GM18867 (cell line): Measurements from ENCODE around the gene THSD4.
"Not testable (repeated sequence)": the region's sequence is repeated elsewhere in the genome, so short reads cannot be mapped to it uniquely, and the experiment has no call there.

Experiments used
- ATAC-seq: cut with Tn5 transposase; IDR thresholded peaks from one replicate; pipeline ENCODE4 v1.9.1; 2021; ENCODE audit warnings: mild to moderate bottlenecking, moderate library complexity; ENCODE audit not compliant: unreplicated experiment

The THSD4 gene

DNA sequence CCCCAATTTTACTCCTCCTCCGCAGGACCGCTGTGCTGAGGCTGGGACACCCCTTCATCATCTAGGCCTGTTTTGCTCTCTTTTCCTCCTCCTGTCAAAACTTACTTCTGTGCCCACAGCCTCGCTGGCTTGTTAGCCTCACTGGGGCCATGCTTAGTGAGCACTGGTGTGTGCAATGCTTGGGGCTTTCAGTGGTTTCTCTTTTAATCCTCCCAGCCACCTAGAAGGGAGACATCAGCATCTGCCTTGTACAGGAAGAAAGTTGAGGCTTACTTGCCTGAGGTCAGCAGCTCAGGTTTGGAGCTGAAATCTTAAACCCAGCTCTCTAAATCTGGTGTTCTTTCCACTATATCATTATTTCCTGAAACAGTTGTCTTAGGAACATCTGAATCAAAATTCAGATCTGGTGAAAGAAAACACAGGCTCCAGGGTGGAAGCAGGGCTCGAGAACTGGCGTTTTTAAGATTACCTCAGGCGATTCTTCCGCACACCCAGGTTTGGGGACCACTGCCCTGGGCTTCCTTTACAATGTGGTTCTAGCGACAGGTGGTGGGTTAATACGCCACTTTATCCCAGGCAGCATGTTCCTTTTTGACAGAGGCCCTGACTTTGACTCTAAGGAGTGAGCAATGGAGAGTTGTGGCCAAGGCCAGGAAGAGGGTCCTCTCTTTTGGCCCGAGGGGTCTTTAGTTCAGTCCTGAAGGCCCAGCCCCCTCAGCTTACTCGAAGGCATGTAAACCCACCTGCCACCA is 3.8 kb downstream of the THSD4 start:
- no peak for ATAC-seq

DNA sequence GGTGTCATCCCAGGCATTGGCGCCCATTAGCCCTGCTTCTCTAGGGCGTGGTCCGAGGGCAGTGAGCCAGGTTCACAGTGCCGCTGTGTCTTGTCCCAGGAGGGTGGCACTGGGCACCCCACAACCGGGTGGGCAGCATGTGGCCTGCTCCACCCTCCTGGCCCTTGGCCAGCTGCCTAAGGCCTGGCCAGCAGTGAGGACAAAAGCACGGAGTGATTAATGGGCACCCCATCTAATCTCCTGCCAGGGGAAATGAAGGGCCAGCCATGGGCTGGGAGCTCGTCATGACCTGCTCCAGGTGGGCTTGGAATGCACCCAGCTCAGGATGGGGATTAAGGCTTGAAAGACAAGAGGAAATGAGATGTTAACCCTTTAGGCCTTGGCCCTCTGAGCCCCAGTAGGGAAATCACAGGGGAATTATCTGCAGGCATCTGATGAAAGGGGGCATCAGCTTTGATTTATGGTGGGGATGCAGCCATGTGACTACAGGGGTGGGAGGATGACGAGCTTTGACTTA is 5.2 kb downstream of the THSD4 start:
- no peak for ATAC-seq

DNA sequence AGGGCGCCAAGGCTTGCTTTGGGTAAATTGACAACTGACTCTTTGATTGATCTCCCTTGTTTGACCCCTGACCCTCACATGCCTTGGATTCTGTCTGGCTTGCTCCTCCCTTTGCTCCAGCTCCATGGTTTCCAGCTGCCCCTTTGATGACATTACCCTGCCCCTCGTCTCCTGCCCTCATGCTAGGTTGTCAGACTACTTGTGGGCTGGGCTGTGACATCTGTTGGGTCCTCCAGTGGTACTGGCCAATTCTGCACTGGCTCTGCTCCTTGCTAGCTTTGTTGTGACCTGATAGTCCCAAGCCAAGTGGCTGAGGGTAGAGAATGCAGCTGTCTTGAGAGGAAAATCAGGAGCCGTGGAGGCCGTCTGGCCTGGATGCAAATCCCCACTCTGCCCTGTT is 6.2 kb downstream of the THSD4 start:
- ATAC-seq, result no peak

DNA sequence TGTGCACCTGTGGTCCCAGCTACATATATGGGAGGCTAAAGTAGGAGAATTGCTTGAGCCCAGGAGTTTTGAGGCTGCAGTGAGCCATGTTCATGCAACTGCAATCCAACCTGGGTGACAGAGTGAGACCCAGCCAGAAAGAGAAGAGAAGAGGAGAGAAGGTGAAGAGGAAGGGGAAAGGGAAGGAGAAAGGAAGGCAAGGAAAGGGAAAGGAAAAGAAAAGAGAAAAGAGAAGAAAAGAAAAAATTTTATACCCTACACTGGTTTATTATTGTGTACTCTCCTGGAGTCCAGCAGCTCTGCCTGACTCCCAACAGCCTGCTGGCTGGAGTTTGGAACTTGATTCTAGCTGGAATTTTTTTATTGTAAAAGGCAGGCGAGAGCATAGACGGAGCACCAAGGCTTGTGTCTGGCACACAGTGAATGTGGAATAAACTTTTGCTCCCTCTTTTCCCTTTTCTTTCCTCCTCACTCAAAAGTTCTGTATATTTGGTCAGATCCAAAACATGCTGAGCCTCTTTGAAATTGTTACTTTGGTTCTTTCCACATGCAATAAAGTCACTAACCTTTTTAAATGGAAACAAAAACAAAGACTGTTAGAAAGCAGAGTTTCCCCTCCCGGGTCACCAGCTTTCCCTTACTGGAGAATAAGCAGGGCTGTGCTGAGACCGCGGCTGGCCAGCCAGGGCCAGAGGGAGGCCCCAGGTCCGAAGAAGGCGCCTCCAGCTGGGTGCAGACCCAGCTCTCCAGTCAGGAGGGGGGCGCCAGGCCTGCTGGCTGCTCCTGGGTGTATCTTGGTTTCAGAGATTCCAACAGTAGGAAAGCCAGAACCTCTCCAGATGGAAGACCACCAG is 9.9 kb downstream of the THSD4 start:
- no peak for ATAC-seq

DNA sequence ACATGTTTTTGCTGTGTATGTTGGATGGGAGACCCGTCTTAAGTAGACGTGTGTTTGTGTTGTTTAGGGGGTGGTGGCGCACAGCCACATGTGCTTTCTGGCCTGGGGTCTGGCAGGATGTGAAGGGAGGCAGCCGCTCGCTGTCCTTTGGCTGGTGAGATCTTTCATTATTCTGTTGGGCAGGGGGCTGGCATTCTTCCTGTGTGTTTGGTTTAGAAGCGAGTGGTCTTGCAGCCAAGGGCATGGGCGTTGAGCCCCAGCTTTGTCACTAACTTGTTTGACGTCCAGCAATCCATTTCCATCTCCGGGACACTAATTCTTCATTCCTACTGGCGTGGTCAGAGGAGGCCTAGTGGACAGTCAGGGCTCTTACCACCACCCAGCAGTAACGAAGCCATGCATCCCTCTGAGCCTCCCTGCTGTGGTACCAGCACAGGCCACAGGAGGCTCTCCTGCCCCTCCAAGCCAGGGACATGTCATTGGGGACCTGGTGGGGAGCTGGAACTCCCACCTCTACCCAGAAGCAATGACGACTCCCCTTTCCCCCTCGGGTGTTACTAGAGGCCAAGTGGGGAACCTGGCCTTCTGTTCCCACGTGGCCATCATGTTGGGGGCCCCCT is 10.7 kb downstream of the THSD4 start:
- no peak for ATAC-seq

DNA sequence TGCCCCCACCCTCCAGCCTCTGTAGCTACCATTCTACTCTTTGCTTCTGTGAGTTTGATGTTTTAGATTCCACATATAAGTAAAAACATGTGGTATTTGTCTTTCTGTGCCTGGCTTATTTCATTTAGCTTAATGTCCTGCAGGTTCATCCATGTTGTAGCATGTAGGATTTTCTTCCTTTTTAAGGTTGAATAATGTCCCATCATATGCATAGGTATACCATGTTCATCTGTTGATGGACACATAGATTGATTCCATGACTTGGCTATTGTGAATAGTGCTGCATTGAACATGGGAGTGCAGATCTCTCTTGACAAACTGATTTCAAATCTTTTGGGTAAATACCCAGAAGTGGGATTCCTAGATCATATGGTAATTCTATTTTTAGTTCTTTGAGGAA is 11.8 kb downstream of the THSD4 start:
- ATAC-seq, result no peak

DNA sequence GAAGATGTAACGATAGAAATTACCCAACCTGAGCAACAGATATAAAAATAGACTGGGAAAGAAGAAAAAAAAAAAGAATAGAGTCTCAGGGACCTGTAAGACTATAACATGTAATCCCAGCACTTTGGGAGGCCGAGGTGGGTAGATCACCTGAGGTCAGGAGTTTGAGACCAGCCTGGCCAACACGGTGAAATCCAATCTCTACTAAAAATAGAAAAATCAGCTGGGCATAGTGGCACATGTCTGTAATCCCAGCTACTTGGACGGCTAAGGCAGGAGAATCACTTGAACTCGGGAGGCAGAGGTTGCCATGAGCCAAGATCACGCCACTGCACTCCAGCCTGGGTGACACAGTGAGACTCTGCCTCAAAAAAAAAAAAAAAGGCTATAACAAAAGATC is 12.9 kb downstream of the THSD4 start:
- not testable (repeated sequence) for ATAC-seq

DNA sequence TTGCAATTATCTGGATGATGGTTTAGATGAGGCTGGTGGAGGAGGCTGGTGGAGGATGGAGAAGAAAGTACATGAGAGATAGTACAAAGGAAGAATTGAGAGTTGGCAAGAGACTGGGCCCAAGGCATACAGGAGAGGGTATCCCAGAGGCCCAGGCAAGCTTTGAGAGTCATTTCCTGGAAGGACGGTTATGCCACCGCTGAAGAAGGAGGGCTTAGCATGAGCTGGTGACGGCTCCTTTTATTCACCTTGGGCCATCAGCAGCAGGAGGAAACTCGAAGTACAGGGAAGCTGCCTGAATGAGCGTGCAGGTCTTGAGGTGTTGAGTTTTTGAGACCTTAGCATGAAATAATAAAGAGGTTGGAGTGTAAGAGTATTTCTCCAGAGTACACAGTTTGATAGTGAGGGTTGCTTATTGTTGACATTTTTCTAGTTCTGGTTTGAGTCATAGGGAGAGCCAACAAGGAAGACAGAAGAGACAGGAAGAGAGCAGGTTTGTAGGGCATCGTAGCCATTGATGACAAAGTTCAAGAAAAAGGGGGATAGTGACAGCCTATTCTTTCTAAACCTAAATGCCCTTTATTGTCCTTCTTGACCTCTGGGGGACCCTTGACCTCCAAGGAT is 13.8 kb downstream of the THSD4 start:
- ATAC-seq, result no peak

DNA sequence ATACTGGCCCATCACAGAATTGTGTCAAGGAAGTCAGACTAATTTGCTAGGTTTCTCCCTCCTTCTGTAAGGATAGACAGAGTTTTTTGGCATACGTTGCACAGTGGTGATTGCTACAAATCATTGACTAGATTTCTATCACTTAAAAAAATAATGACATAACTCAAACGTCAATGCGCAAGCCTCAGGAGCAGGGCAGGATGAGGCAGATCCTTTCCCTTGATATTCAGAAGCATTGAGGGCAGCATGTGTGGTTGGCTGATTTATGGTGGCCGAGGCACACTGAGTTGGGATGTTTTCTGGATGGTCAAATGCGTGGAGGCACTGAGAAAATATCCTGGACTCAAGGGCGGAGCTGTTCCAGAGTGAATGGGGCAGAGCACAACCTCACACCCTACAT is 14.4 kb downstream of the THSD4 start:
- no peak for ATAC-seq

DNA sequence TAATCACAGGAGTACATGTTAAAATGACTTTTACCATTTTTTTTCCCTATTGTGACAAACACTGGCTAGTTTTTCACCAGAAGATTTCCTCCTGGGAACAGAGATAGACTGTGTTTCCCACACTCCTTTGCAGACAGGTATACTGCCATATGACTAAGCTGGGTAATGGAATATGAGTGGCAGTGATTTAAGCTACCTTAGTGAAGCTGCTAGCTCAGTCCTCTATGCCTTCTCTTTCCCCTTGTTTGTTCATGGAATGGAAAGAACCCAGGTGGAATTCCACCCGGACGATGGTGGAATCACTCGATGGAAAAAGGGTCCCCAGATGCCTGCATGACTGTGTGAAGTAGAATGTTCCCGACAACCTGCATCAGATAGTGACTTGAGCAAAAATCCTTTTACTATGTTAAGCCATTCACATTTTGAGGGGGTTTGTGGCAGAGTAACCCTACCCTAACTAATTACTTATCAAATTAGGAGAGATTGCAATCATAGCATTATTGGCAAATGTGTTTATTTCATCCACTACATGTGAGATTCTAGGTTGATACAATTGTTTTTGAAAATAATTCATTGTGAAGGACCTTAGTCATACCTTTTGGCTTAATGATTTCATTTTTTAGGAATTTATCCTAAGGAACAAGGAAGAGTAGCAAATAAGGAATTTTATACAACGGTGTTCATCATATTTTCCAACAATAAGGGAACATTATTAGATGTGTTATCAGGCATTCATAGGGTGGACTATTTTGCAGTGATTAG is 16.5 kb downstream of the THSD4 start:
- ATAC-seq, result no peak

DNA sequence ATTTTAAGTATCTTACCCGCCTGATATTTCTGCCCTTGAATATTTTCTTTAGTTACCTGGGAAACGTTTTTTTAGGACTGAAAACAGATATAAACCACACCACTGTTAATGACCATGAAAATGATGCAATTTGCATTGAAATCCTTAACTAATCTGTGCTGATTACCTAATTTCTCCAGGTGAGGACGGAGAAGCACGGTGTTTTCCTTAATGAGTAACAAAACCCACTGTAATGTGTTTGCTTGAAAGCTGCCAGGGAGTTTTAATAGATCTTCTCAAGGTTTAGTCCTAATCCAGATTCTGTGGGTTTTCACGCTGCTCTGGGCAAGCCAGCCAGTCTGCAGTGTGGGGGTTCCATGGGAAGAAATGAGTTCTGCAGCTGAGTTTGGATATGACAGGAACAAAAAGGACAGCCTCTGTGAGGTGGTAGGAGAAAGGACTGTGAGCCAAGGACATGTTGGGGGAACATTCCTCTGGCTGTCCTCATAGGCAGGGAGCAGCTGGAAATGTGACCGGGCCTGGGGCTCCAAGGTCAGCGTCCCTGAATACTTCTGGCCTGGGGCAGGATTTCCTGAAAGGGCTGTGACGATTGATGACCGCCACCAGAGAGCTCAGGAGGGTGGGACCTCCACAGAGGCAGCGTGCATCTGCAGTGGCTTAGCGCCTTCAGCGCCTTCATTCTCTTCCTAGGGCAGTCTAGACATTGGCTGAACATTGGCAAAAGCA is 18.6 kb downstream of the THSD4 start:
- no peak for ATAC-seq

DNA sequence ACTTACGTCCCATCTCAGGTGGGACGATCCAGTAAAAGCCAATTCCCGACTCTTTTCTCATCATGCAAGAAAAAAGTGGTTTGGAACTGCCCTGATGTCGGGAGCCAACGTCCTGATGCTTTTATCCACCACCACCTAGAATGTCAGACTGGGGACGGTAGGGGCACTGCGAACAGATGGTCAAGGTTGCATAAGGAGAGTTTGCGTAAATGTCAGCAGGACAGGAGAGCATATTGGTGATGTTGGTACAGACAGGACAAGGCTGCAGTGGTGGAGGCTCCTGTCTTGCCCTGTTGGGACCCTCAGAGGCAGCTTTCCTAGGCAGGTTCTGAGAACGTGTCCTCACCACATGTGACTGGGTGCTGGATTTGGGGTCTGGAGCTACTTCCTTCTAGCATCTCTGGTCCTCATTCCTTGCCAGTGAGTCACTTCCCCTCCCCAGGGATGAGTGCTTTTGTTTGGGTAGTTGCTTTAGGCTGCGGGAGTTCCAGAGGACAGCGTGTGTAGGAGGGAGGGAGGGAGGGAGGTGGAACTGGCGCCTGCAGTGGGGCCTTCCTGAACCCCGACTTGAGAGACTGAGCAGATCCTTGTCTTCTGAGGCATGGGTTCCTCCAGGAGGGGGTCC is 21.0 kb downstream of the THSD4 start:
- no peak for ATAC-seq

DNA sequence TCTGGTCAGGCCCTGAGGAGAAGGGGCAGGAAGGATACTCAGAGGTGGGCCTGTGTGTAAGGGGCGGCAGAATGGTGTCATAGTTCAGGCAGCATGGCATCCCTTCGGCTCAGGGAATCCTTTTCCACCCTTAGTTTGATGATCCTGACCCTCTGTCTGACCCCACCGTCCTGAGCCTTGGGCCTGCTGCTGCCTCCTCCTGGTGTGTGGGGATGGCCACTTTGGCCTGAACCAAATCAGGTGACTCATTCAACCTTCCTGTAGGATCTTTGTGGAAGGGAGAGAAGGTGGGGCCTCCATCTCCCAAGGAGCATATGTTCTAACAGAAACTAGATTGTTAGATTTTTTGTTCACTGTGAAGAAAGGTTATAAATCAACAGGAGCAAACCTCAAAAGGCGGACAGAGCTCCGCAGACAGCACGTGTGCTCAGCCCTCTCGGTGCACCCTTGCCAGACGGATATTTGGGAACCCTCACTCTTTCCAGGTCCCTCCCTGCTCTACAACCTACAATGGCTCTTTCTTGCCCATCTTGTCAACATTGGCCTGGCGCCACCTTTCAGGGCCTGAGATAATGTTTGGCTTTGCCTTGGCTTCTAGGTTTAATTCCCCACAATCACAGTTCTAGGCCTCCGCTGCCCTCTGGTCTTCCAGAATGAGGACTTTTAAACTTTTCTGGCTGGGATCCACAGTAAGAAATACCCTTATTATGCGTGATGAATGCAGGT is 21.7 kb downstream of the THSD4 start:
- no peak for ATAC-seq

DNA sequence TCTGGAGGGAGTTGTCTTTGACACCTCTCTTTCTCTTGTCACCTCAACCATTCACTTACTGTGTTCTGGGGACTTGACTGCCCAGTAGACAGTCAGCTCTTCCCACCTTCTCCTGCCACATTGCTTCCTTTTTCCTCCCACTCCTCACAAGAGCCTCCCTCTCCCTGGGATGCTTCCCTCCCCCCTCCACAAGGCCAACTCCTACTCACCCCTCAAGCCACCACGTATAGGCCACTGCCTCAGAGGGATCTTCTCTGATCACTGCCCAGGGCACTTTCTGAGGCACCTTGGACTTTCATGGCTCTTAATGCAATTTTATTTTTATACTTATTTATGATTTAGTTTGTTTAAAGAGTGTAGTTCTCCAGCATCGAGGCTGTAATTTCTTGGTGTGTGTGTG is 23.2 kb downstream of the THSD4 start:
- ATAC-seq, result no peak

DNA sequence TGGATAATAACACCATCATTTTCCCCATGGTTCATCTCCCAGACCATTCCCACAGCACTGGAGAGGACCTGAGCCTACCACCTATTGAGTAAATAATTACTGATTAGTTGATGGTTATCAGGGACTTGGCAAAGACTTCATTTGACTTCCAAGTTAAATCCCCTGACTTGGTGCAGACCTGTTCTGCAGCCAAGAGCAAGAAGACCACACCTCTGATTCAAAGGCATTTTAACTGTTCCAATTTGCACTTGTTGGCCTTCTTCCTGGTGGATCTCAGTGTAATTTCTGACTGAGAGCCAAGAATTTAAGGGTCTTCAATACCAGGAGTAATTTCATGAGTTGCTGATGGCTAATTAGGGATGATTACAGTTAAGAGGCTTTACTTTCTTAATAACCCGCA is 24.0 kb downstream of the THSD4 start:
- ATAC-seq, result no peak

DNA sequence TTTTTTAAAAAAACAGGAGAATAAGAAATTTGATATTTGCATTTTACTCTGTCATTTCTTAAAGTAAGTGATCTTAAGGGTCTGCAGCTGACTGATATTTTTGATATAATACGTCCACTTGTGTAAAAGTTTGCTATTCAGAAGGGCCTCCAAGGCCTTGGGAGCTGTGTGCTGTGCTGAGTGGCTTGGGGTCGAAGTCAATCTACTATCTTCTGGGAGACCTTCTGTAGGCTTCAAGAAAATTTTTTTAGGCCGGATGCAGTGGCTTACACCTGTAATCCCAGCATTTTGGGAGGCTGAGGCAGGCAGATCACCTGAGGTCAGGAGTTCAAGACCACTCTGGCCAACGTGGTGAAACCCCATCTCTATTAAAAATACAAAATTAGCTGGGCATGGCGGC is 26.3 kb downstream of the THSD4 start:
- ATAC-seq, result no peak

DNA sequence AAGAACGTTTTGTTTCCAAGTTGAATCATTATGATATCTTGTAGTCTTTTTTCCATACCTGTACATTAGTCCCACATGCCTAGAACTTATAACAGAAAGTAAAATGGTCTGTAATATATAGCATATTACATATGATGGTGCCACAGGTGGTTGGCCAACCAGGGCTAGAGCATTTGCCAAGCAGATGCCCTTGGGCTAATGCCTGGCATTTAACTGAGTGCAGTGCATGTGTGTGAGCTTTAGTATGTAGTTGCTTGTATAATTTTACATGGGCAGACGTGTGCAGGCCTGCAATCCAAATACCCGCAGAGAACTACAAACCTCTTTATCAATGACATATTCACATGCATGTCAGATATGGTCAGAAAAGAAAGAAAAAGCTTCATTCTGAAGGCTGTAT is 27.5 kb downstream of the THSD4 start:
- no peak for ATAC-seq

DNA sequence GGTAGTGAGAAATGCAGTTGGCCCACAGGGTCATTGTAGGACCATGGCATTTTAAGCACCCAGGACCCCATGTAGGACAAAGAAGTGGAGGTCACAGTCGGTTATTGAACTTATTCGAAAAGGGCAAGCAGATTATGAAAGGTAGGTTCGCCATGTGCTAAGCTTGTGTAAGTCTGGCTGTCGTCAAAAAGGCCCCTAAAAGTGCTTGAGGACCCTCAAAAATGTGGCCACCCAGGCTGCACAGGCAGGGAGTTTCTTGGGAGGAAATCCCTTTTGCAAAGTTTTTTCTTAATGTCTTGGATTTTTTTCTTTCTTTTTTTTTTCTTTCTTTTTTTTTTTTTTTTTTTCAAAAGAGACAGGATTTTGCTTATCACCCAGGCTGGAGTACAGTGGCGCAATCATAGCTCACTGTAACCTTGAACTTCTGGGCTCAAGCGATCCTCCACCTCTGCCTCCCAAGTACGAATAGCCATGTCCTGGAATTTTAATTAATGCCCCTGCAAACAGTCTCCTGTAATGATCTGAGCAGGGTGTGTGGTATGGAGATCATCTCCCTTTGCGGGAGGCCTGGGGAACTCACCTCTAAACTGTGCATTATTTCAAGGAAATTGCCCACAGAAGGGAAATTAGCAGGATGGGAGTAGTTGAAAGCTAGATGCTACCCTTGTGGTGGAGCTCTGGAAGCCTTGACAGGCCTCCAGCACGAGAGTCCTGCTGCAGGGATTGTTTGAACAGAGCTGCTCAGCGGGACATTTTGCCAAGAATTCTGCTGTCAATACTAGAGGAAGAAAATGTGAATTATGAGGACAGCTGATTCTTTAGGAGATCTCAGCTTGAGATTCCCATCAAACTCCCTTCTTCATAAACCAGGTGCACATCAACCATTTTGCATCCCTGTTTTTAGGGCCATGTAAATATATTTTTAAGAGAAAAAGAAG is 28.4 kb downstream of the THSD4 start:
- no peak for ATAC-seq
